Chondrocyte (in vitro differentiated cells): ENCODE measurements around the gene GALNT10. TPM values are rescaled to one million over a fixed set of nuclear protein-coding genes. Genes with fewer than 3 reads are reported as not detected.
A peak's percentile ranks its signal among the peaks of the same experiment; 100 is the strongest.

Experiments
- DNase-seq: peaks from one replicate; pipeline ENCODE4 v3.0.0; 2021; ENCODE audit warnings: mixed read lengths, low spot score
- H3K27ac Mint-ChIP-seq: one replicate; pipeline ENCODE4 v1.8.0; 2021; ENCODE audit warnings: mild to moderate bottlenecking, moderate library complexity, mixed read lengths; ENCODE audit not compliant: unreplicated experiment
- H3K27me3 Mint-ChIP-seq: 2 replicates; pipeline ENCODE4 v1.8.0; 2021; ENCODE audit warnings: low read depth, mixed read lengths
- H3K36me3 Mint-ChIP-seq: 2 replicates; pipeline ENCODE4 v1.8.0; 2021; ENCODE audit warnings: low read depth, mixed read lengths
- H3K4me1 Mint-ChIP-seq: 2 replicates; pipeline ENCODE4 v1.8.0; 2021; ENCODE audit warnings: low read depth, mild to moderate bottlenecking, mixed read lengths
- H3K4me3 Mint-ChIP-seq: one replicate; pipeline ENCODE4 v1.8.0; 2021; ENCODE audit warnings: mild to moderate bottlenecking, moderate library complexity, mixed read lengths; ENCODE audit not compliant: unreplicated experiment
- H3K9me3 Mint-ChIP-seq: 2 replicates; pipeline ENCODE4 v1.8.0; 2021; ENCODE audit warnings: low read depth, mixed read lengths
- total RNA-seq: library from RNA; stranded (reverse); gene quantifications from 3 replicates; pipeline ENCODE4 v1.2.1, GENCODE V29; 2021
- TF ChIP-seq, protein P1 (sequence below): fragments of 200-600 bp; sonication (generic); IDR thresholded peaks from 2 replicates; pipeline ENCODE4 v1.5.0; 2021; ENCODE audit warnings: antibody characterized with exemption, mild to moderate bottlenecking, moderate library complexity

GALNT10 gene
- total RNA-seq, 1 donor from 2014 or later = 155 TPM

DNA sequence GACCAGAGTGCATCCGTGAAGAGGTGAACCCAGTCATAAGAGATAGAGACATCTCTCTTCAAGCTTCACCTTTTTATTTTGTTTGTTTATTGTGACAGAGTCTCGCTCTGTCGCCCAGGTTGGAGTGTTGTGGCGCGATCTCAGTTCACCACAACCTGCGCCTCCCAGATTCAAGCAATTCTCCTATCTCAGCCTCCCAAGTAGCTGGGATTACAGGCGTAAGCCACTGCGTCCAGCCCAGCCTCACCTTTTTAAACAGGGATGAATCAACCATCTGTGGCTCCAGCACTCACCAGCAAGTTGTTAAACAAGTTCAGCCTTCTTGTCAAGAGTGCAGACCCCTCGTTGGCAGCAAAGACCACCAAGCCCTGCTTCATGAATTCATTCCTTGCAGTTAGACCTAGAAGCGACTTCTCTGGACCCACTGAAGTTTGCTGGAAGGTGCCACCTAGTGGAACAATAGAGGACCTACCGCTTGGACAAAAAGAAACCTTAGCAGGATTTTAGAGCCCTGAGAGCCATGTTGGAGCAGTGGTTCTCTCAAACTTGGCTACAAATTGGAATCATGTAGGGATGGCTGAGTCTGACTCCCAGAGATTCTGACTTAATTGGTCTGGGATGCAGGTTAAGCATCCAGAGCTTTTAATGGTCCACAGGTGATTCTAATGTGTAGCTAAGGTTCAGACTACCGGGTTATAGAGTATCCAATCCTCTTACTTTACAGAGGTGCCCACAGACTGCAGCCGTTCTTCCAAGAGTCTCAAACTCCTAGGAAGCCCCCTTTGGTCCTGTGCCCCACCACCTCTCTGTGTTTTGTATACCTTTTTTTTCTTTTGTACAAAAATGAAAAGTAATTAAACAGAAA, 10.5 kb upstream of the GALNT10 start:
- Mint-ChIP-seq H3K36me3 (no peaks in the 10 kb centered on the region), H3K4me1 (peaks cover 14% of the 10 kb centered on the region), H3K27ac (no peak overlapping the region), H3K27me3 (no peaks in the 10 kb centered on the region), H3K9me3 (no peaks in the 10 kb centered on the region), H3K4me3 (no peak overlapping the region)
- no peak for DNase-seq
- TF ChIP-seq, protein P1, sequence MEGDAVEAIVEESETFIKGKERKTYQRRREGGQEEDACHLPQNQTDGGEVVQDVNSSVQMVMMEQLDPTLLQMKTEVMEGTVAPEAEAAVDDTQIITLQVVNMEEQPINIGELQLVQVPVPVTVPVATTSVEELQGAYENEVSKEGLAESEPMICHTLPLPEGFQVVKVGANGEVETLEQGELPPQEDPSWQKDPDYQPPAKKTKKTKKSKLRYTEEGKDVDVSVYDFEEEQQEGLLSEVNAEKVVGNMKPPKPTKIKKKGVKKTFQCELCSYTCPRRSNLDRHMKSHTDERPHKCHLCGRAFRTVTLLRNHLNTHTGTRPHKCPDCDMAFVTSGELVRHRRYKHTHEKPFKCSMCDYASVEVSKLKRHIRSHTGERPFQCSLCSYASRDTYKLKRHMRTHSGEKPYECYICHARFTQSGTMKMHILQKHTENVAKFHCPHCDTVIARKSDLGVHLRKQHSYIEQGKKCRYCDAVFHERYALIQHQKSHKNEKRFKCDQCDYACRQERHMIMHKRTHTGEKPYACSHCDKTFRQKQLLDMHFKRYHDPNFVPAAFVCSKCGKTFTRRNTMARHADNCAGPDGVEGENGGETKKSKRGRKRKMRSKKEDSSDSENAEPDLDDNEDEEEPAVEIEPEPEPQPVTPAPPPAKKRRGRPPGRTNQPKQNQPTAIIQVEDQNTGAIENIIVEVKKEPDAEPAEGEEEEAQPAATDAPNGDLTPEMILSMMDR = peak; percentile 88

DNA sequence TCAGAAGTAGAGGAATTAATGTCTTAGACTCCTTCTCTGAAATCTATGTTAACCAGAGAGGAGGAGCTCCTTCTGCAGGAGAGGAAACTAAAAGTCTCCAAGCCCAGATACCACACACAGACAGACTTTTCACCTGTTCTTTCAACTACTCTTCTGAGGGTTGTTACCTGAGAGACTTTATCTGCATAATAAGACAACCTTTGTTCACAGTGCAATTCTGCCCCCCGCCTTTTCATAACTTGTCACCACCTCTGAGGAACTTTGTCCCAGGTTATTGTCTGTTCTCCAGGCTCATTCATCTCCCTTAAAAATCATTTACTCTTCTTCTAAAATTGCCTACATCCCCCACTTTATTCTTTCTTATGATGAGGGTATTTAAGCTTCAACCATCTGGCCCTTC, 9.4 kb upstream of the GALNT10 start:
- Mint-ChIP-seq H3K4me1 (peaks cover 6% of the 10 kb centered on the region), H3K27me3 (no peaks in the 10 kb centered on the region), H3K27ac (no peak overlapping the region), H3K36me3 (no peaks in the 10 kb centered on the region), H3K9me3 (no peaks in the 10 kb centered on the region), H3K4me3 (no peak overlapping the region)
- TF ChIP-seq, protein P1 = no peak
- no peak for DNase-seq

DNA sequence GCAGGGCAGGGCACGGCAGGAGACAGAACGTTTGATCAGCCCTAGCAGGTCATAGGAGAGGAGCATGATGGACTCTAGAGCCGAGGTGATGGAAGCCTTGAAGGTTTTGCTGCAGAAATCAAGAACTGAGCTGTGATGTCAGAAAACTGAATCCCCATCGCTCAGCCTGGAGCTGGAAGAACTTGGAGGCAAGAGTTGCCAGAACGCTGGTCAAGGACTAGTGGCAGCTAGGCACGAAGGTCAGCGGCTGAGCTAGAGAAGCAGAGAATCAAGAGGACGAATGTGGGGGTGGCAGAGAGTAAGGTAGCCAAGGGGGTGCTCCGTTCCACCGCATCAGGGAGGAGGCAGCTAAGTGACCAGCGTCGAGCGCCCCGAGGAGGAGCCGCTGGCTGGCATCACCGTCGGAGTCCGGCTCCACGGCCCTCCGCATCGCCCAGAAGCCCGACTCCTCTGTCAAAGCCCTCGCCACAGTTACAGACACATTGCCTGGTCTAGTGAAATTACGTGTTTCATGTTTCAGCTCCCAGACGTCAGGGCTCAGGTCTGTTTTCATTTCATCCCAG, 1.2 kb upstream of the GALNT10 start:
- no peaks in the 10 kb centered on the region for H3K36me3 Mint-ChIP-seq
- no peaks in the 10 kb centered on the region for H3K27me3 Mint-ChIP-seq
- peak overlapping the region; percentile 89 for H3K27ac Mint-ChIP-seq
- no peak for DNase-seq
- TF ChIP-seq, protein P1 = no peak
- peaks cover 47% of the 10 kb centered on the region for H3K4me1 Mint-ChIP-seq
- H3K4me3 Mint-ChIP-seq = peak overlapping the region; percentile 81
- no peaks in the 10 kb centered on the region for H3K9me3 Mint-ChIP-seq

DNA sequence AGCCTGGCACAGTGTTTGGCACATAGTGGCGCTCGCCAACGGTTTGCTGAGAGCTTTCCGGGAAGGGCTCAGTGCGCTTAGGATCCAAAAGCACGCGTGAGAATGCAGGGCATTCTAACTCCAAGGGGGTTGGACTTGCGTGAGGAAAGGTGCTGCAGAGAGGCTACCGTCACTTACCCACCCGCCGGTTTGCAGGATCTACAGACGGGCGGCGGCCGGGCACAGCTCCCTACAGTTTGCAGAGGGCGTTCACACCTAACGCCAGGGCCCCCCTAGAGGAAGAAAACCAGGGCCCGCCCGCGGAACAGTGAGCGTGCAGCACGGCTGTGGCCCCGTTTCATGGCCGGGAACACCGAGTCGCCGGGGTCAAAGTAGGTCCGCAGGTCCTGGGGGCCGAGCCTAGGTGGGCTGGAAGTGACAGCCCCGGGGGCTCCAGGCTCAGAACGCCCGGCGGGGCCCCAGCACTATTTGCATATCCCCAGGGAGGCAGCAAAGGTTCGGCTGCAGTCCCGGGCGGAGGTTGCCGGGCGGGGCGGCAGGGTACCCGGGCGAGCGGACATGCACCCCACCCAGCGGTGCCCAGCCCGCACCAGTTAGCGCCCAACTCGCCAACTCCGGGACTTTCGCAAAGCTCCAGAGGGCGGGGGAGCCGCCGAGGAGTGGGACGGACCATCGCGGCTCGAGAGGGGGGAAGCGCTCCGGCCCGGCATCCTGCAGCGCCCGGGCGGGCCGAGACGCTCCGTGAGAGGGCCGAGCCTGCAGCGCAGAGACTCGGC, 526 bp upstream of the GALNT10 start:
- no peak for DNase-seq
- Mint-ChIP-seq H3K36me3 (no peaks in the 10 kb centered on the region), H3K27me3 (no peaks in the 10 kb centered on the region), H3K9me3 (no peaks in the 10 kb centered on the region), H3K4me1 (peaks cover 54% of the 10 kb centered on the region), H3K4me3 (peak overlapping the region; percentile 81), H3K27ac (peak overlapping the region; percentile 89)
- TF ChIP-seq, protein P1 = peak; percentile 71
